B cell (primary cell): ENCODE results near the gene NFKBIB.

Source experiments
- CTCF ChIP-seq: fragments of 200-600 bp; IDR thresholded peaks from one replicate; pipeline ENCODE4 v1.8.0; 2022; ENCODE audit warnings: antibody characterized with exemption, mild to moderate bottlenecking
- EZH2 ChIP-seq: IDR thresholded peaks from 2 replicates; pipeline ENCODE4 v1.6.1; 2012; ENCODE audit warnings: borderline replicate concordance, low read depth, mild to moderate bottlenecking, moderate library complexity, low read length; ENCODE audit not compliant: insufficient read depth, poor library complexity, severe bottlenecking

GRCh38 chr19:38941979-38942378 lies 42.2 kb downstream of the NFKBIB start:
- TF ChIP-seq CTCF (no peak), EZH2 (no peak)
